HPDE6-E6E7 (cell line): Measurements from ENCODE around the gene NECAB2.

Source experiments
- DNase-seq: peaks from one replicate; pipeline ENCODE4 v3.0.0; 2011; ENCODE audit warnings: missing footprints; ENCODE audit errors: extremely low spot score

The NECAB2 gene

DNA sequence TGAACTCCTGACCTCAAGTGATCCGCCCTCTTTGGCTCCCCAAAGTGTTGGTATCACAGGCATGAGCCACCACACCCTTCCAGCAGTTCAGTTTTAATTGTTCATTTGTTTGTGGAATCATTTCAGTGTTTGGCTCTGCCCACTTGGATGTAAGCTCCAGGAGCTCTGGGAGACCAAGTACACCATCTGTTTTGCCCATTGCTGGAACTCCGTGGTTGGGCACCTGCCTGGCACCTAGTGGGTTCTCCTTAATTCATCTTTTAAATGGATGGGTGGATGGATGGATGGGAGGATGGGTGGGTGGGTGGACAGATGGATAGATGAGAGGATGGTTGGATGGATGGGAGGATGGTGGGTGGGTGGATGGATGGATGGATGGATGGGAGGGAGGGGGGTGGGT, 953 bp upstream of the NECAB2 start:
- DNase-seq = no peak

DNA sequence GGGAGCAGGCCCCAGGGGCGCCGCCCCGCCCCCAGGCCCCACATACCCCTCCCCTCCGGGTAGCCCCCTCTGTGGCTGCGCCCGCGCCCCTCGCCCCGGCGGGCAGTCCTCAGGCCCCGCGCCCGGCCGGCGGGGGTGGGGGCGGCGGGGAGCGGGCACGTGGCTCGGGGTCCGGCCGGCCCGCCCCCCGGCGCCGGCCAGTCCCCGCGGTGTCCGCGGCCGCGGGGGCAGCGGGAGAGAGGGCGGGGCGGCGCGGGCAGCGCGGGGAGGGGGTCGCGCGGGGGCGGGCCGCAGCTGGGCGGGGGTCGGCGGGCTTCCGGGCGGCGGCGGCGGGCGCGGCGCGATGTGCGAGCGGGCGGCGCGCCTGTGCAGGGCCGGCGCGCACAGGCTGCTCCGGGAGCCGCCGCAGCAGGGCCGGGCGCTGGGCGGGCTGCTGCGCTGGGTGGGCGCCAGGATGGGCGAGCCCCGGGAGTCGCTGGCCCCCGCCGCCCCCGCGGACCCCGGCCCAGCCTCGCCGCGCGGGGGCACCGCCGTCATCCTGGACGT, 335 bp downstream of the NECAB2 start:
- DNase-seq = no peak

- no peak for DNase-seq
Observed at GRCh38 chr16:83968891-83969649, 1.0 kb downstream of the NECAB2 start.

- no peak for DNase-seq
Observed at GRCh38 chr16:83969771-83970429, 1.9 kb downstream of the NECAB2 start.

DNA sequence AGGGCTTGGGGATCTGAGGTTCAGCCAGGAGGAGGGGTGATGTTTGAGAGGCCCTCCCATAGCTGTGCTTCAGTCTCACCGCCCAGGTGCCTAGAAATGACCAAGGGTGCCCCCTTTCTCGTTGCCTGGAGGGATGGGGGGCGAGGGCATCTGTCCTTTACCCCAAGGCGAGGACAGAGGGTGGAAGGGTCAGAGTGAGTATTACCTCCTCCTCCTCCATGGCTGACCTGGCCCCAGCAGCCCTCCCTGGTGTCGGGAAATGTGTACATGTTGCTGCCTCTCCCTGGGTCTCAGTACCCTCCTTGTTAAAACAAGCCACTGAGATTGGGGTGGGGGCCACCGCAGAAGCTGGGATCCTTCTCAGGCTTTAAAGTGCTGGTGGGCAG, 2.4 kb downstream of the NECAB2 start:
- DNase-seq = no peak

DNA sequence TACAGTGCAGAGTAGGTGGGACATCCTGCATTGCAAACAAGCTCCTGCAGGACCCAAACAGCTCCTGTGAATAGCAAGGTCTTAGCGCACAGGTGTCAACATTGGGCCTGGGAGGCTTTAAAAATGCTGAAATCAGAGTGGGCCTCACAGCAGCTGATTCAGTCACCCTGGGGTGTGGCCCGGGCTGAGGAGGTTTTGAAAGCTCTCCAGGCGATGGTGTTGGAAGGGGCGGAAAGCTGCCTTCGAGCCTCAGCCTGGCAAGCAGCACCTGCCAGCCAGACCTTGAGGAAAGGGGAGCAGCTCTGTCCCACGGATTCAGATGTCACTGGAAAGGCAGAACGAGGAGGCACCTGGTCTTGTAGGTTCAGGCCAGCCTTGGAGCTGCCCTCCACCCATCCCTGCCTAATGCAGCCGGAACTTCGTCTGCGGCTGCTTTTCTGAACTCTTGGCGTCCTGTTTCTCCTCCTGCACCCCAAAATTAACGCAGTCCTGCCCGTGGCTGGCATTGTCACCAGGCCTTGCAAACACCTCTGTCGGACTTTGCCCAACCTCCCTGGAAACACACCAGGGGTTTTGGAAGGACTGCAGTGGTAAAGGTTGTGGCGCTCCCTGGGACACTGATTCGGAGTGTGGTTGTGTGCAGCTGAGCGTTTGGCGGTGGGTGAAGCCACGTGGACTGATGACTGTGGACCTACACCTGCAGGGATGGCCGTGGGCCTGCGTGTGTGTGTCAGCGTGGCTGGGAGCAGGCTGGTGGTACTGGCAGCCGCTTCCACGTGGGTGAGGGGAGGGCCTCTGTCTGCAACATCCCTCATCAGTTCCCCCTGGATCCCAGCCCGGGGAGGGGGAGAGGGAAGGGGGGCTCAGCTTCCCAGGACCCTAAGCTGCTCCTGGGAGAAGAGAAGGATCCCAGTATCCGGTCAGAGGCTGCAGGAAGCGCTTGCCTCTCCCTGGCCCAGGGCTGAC, 3.4 kb downstream of the NECAB2 start:
- DNase-seq = no peak

DNA sequence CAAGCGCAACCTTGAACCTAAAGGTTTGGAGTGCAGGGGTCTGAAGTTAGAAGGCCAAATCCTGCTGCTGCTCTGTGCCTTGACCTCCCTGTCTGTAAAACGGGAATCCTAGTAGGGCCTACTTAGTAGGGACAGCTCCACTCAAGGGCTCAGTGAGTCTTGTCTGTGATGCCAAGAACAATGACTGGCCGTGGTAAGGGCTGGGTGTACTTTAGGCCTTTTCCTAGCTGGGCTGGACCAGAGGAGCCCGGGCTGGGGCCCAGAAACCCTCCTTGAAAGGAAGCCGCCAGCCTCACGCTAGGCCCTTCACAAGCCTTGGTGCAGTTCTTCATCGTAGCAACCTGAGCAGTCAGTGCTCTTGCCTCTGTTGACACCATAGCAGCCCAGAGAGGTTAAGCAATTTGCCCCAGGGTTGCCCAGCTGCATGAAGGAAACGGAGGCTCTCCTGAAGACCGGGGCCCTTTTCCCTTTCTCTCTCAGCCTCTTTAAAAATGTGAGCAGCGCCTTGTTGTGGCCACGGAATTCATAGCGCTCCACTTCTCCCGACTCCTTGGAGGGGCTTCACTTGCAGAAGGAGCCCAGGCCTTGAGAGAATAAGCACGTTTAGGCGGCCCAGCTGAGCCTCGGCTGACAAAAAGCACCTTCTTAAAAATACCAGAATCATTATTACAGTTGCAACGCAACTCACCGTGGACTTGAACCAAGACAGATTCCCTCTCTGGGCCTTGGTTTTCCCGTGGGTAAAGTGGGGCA, 4.4 kb downstream of the NECAB2 start:
- DNase-seq = no peak

DNA sequence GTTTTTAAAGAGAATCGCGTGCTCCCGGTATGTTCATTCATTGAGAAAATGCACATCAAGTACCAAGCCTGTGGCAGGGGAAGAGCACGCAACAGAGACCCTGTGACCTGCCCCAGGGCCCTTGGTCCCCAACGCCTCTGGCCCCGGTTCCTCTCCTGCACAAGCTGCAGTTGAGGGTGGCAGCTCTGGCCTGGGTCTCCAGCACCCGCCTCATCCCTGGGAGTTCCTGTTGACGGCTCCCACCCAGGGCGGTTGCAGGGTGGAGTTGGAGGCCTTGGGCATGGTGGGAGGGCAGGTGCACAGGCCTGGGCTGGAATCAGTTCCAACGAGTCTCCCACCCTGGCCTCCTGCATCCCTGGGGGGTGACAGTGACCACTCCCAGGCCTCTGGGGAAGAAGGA, 5.0 kb downstream of the NECAB2 start:
- DNase-seq = no peak

GRCh38 chr16:83973581-83974385, 5.7 kb downstream of the NECAB2 start:
- DNase-seq = no peak

GRCh38 chr16:83974475-83974874, 6.4 kb downstream of the NECAB2 start:
- no peak for DNase-seq

GRCh38 chr16:83975590-83976260, 7.7 kb downstream of the NECAB2 start:
- no peak for DNase-seq

DNA sequence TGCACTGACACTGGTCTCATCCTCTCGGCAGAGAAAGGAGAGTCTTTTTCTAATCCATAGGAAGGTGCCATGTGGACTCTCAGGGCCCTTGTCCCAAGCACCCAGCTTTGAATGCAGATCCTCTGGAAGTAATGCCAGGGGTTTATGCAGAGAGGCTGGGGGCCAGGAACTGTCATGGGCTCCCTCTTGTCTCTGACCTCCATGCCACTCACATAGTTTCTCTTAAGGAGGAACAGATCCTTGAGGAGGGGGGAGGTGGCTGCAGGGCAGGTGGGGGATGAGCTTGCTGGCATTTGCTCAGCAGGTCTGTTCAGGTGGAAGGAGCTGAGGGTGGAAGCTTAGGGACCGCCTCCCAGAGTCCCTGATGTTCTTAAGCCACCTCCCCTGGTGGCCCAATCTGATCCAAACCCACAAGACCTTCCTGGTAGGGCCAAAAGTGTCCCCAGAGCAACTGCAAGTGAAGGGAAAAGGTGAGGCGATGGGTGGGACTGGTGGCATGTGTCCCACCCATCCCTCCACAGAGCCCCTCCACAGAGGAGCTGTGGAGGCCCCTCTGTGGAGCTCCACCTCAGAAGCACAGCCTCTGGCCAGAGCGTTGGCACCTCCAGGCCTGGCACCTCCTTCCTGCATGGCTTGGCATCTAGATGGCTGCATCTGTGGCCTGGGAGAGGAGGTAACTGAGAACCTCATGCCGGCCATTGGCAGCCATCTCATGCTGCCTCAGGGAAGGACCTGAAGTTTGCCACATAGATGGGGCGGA, 9.2 kb downstream of the NECAB2 start:
- DNase-seq = no peak

- no peak for DNase-seq
Observed at GRCh38 chr16:83978401-83978904, 10.4 kb downstream of the NECAB2 start.

DNA sequence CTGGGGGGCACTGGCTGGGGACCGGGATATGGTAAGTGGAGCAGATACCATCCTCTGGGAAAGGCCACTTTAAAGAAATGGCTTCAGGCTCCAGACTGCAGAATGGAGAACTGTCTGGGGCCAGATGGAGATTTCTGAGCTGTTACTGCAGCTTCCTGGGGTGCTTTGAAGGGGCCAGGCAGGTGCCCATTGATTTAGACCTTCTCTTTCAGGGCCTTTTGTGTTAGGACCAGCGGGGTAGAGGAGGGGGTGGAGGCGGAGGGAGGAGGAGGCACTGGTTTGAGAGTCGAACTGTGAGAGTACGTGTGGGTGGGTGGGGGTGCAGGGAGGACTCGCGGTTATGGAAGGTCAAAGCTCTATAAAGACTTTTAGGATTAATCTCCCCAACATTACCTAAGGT, 11.4 kb downstream of the NECAB2 start:
- DNase-seq = no peak

DNA sequence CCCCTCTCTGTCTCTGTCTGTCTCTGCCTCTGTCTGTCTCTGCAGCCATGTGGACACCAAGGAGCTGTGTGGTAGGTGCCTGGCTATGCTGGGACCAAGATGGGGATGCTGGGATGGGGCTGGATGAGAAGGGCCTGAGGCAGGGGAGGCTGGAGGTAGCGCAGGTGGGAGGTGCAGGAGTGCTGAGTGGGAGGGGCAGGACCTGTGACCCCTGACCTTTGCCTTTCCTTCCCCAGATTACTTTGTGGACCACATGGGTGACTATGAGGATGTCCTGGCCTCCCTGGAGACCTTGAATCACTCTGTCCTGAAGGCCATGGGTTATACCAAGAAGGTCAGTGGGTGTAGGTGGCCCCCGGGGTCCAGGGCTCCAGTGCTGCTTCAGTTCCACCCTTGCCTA, 12.8 kb downstream of the NECAB2 start:
- DNase-seq = no peak

GRCh38 chr16:83981799-83982198, 13.8 kb downstream of the NECAB2 start:
- DNase-seq = no peak

DNA sequence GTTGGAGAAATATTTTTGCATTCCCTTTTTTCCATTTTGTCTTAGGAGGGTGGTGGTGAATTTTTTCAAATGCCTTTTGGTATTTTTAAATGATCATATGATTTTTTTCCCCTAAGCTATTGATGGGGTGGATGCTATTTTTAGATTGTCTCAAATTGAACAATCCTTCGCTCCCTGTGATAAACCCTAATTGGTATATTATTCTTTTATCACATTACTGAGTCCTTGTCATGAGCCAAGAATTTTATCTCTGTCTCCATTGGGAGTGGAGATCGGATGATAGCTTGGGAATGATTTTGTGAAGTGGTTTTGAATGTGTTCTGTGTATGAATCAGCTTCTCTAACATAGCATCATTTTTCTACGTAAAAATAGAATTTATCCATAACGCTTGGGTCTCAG, 15.4 kb downstream of the NECAB2 start:
- no peak for DNase-seq

DNA sequence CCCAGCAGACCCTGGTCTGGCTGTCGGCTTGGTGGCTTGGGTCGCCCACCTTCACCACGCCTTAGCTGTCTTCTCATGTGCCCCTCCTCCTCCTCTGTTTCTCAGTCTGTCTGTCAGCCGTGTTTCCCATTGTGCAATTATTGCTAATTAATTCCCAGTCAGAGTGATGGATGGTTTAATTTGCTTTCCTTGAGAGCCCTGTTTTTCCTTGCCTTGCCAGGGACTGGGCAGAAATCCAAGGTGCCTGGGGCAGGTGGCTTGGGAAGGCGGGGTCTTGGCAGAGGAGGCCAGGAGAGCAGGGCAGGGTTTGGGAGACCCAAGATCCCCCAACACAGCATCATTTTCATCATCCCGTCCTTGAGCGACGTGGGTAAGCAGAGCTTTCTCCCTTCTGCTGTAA, 21.3 kb downstream of the NECAB2 start:
- DNase-seq = no peak

- DNase-seq = no peak
Observed at GRCh38 chr16:83990492-83990891, 22.4 kb downstream of the NECAB2 start.
